ENCODE data around the gene MAP3K20. TPM values are rescaled to one million over a fixed set of nuclear protein-coding genes. Genes with fewer than 3 reads are reported as not detected.

The MAP3K20 gene
- total RNA-seq, 4 donors from 2014 or later: 43.0 to 76.1 (median 65.2) TPM

DNA sequence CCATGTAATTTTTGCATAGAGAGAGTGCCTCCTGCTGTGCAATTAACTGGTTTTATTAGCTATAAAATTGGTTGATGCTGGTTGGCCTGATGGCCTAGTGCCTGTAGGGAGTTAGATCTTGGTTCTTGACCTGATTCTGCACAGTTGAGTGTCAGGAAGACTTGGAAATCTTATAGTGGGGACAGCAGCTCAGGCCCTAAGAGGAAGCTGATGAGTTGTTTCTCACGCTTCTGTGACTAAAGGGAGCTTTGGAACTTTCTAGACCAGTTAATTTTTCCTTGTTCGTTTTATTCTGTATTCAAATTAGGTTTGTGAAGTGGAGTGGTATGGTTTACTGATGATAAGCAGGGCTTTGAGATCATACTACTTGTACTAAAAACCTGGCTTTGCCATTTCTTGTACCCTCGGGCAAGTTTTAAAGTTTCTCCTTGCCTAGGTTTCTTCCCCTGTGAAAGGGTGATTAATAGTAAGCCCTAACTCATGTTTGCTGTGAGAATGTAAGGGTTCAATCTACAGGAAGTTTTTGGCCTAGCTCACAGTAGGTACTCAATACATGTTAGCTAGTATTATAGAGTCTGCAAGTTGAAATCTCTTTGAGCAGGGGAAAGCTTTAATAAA, 82.1 kb downstream of the MAP3K20 start:
- no peak for TF ChIP-seq CTCF (IDR thresholded peaks at IDR 0.05; ENCODE audit: low read depth)

DNA sequence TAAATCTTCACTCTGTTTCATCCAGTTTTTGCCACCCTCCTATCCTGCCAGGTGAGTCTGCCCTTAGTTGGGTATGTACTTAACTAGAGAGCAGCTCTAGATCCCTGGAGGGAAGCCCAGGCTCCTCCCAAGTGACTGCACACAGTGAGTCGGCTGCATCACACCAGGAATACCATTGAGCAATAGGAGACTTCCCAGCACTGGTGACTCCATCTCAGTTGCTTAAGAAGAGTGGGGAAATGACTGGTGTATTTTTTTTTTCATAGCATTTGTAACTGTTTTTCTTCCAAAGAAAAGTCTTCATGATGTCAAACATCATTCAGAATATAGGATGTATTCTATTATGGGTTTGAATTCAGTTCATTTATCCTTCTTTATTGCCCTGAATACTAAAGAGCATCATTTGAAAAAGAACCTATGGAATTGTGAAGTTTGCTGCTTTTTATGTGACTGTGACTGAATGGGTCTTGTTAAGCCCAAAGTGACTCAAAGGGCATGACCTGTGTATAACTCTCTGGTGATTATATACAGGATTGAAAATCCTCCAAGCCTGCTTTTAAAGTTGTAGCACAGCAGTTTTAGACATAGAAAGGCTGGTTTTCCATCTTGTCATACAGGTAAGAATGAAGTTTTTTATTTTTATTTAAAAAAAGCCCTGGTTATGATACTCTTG, 84.3 kb downstream of the MAP3K20 start:
- TF ChIP-seq CTCF (IDR thresholded peaks at IDR 0.05; ENCODE audit: low read depth): no peak

- TF ChIP-seq CTCF (IDR thresholded peaks at IDR 0.05; ENCODE audit: low read depth): no peak
These were observed 85.0 kb downstream of the MAP3K20 start for GRCh38 chr2:173160618-173161017.

- no peak for TF ChIP-seq CTCF (IDR thresholded peaks at IDR 0.05; ENCODE audit: low read depth)
These were observed 85.4 kb downstream of the MAP3K20 start for GRCh38 chr2:173161040-173161439.

DNA sequence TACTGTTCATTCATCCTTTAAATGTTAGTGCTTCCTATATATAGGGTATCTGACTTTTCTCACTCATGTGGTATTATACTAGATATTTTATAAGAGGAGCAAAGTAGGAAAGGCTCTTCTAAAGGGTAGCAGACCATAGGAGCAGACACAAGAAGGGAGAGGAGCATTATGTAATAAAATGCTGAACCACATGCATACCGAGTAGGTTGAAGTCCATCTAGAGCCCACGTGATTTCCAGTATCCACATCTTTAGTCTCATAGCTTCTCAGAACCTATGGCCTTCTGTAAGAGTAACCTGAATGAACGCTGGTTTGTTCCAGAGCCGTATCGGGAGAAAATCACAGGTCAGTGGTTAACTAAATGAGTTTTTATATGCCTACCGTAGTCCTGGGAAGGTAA, 85.9 kb downstream of the MAP3K20 start:
- TF ChIP-seq CTCF (IDR thresholded peaks at IDR 0.05; ENCODE audit: low read depth): no peak

DNA sequence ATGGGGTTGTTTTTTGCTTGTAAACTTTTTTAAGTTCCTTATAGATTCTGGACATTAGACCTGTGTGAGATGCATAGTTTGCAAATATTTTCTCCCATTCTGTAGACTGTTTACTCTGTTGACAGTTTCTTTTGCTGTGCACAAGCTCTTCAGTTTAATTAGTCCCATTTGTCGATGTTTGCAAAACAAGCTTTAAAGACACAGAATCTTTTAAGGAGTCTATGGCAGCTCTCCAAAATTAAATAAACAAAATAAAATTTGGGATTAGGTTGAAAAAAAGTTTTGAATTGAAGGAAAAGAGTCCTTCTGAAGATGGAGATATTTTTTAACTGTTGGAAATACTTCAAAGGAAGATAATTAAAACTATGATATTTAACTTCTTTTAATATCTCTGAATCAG, 88.8 kb downstream of the MAP3K20 start:
- no peak for TF ChIP-seq CTCF (IDR thresholded peaks at IDR 0.05; ENCODE audit: low read depth)

- TF ChIP-seq CTCF (IDR thresholded peaks at IDR 0.05; ENCODE audit: low read depth): no peak
These were observed 90.0 kb downstream of the MAP3K20 start for GRCh38 chr2:173165443-173166238.
